ENCODE results near the gene F8.

The F8 gene

DNA sequence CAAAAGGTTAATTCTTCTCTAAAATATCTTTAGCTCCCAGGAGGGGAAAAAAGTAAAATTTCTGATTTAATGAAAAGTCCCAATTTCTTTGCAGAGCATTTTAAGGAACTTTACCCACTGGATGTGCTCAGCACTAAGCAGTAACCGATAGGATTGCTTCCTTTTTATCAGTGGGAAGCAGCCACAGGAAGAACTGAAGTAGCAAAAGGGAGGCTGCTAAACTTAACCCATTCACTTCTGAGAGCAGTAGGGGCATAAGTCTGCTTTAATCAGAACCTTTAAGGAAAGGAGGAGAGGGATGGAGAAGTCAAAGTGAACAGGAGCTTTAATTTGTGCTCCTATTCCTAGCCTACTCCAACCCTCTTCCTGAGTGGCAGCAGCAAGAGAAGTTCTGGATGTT lies at the start of gene F8:
F8 (minus strand) TSS at position 139 of the 400 bp plus-strand sequence. CDS start 171 bp downstream, outside the sequence.
- DNase-seq (ENCODE audit: low read depth), result no peak

DNA sequence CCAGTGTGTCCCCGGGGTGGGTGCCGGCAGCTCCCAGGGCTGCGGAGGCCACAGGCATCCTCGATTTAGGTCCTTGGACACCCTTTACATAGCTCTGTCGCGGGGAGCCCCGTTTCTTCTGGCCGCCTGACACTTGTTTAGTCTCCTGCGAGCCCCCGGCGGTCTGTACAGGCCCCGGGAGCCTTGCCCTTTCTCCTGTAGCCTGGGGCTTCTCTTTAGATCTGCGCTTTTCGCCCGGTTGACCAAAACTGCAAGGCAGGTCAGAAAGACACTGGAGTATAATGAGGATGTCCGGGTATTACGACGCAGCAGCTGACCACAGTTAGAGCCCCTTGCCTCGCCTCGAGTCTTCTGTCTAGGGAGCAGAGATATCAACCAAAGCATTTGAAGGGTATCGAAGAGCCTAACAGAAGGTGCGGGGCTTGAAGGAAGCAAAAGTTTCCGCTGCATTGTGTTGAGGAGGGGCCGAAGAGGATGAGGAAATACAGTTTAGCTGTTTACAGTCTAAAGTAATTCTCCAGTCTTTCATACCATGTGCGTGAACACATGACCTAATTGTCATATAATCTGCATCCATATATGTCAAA lies 49.3 kb upstream of the F8 start:
- no peak for DNase-seq (ENCODE audit: low read depth)

- DNase-seq (ENCODE audit: low read depth), result peak; percentile 81
Measured at GRCh38 chrX:155070975-155071693, 48.6 kb upstream of the F8 start, which contains the start of the genes BRCC3, CMC4 and MTCP1. BRCC3 (plus strand) TSS chrX:155071508; CDS start chrX:155071528, 20 bp downstream. CMC4 (minus strand) TSS chrX:155071136; CDS start chrX:155064023, 7,113 bp downstream. MTCP1 (minus strand) TSS chrX:155071136; CDS start chrX:155066010, 5,126 bp downstream.

DNA sequence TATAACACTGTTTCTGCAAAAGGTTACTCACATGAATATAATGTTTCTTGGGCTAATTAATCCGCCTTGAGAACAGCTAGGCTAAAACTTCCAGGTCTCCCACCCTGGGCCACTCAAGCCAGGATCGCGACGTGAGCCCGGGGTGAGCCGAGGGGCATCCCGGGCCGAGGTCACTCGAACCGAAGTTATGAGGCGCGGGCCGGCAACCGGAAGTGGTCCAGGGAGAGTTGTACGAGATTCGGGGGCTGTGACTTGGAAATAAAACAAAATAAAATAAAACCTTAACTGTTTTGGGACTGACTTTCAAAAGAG lies 48.1 kb upstream of the F8 start:
- no peak for DNase-seq (ENCODE audit: low read depth)

DNA sequence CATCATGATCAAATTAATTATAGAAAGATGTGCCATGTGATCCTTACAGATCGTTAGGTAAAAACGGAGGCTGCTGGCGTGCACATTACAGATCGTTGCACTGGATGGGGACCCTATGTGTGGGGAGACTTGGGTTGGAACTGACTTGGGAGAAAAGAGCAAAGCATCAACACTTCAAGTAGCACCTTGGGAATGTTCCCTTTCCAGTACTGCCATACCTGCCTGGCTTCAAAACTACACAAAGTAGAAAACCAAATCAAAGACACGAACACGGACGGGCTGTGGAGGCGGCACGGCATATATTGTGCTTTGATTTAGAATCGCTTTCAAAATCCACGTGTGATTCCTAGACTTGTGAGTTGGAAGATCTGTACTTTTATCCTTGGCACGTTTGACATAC lies 47.5 kb upstream of the F8 start:
- DNase-seq (ENCODE audit: low read depth), result no peak

DNA sequence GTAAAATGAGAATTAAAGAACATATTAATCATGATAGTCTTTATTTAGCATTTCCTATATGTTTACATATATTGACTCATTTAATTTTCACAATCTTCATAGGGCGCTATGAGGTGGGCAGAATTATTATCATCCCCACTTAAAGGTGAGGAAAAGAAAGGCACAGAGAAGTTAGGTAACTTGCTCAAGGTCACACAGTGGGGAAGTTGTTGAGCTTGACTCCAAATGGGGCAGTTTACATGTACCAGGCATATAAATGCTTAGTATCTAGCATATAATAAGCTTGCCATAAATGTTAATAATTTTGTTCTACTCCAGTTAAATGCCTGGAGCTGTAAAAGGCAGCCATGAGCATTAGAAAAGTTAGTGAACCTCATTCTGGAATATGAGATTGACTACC lies 46.9 kb upstream of the F8 start:
- no peak for DNase-seq (ENCODE audit: low read depth)

DNA sequence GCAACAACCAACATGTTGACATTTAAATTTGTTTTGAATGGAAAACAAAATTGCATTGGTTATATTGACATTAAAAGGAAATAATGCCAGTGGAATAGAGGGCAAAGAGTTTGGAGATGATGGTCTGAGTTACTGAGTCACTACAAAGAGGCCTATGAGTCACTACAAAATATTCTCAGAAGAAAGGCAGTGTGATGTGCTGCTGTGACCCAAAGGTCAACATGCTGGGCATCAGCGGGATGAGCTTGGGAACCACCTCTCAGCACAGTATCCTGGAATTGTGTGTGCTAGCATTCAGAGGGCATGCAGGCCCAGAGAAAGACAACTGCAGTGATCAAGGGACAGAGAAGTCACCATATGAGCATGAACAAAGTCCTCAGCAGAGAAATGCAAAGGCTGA lies 45.6 kb upstream of the F8 start:
- peak; percentile 78 for DNase-seq (ENCODE audit: low read depth)

GRCh38 chrX:155065035-155065734 lies 42.7 kb upstream of the F8 start:
- DNase-seq (ENCODE audit: low read depth), result peak; percentile 52

GRCh38 chrX:155061760-155062159 lies 39.2 kb upstream of the F8 start:
- no peak for DNase-seq (ENCODE audit: low read depth)

DNA sequence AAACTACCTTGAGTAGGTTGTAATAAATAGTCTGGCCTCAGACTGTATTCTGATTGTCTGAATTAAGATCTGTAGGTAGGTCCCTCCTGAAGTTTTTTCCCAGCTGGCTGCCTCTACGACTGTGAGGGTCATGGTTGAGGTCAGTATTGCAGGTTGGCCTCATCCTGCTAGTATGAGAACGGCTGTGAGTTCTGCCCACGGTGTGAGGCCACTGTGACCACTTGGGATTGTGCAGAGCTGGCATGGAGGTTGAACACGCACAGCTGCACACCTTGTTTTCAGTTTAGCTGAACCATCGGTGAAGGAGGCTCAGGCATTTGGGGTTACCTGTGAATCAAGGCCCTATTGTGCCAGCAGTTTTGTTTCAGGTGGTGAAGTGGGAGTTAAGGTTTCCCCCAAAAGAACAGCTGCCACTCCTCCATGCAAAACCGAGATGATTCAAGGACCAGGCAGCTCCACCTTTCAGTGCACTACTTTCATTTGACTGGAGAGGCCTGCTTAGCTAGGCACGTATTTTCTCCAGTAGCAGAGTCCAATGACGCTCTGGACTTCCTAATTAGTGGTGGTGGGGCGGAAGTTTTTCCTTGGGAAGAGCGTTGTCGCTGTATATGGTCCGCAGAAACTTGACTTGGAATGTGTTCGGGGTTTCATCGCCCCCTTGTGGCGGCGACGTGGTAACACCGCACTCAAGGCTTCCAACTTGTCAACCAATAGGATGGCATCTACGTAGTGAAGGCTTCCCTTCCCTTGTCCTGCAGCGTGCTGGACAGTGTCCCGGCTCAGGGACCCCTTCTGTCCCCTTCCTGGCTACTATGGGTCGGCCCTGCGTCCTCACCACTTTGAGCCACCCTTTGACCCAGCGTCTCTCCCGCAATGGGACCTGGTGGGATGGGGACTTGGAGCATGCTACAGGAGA lies 34.6 kb upstream of the F8 start:
- peak; percentile 82 for DNase-seq (ENCODE audit: low read depth)

GRCh38 chrX:155056471-155056870 lies 33.9 kb upstream of the F8 start:
- DNase-seq (ENCODE audit: low read depth), result no peak

DNA sequence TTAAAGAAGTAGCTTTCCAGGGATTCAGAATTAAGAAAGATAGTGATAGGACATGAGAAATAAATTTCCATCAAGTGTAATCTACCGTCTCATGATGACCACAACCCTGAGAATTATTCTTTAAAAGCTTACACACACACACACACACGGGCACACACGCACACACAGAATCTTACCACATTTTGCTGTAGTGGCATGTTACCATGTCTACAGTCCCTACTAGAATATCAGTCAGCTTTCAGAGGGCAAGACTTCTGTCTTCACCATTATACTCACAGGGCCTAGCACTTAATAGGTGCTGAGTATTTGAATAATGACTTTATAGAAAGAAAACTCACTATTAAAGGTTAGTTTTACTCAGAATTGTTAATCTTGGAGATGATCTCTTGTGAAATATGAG lies 33.0 kb upstream of the F8 start:
- DNase-seq (ENCODE audit: low read depth), result no peak

DNA sequence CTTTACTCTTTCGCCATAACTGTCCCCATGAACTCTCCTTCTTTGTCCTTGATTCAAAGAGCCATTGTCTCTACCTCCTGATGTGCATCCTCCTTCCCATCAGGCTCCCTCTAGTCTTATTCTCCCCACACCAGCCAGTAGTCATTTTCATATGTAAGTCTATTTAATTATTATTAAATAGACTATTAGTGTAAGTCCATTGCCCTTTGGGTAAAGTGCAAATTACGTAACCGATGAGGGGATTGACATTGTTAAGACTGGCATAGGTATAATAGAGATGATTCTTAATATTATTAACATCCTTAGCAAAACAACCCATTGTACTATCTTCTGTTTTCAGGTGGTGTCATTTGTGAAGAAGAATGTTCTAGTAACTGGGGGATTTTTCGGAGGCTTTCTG lies 31.7 kb upstream of the F8 start:
- no peak for DNase-seq (ENCODE audit: low read depth)

GRCh38 chrX:155053656-155054055 lies 31.1 kb upstream of the F8 start:
- DNase-seq (ENCODE audit: low read depth), result no peak

DNA sequence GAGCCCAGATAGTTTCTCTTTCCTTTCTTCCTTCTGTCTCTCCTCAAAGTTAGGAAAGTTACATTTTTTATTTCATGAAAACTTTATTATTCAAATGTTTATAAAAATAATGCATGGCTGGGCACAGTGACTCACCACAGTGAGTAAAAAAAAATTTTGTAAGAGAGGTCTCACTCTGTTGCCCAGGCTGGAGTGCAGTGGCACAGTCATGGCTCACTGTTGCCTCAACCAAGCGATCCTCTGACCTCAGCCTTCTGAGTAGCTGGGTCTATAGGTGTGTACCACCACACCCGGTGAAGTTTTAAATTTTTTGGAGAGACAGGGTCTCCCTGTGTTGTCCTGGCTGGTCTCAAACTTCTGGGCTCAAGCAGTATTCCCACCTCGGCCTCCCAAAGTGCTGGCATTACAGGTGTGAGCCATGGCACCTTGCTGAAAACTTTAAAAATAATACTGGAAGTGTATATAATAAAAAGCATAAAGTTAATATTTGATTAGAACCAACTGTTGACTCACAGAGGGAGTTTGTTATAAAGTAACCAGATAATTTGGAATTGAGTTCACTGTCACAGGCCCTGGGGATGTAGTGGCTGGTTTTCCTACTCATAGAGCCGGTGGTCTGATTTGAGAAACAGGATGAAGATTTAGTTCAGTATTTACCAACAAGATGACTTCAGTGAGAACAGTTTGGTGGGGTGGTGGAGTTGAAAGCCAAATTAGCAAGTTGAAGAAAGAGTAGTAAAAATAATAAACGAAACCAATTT lies 30.4 kb upstream of the F8 start:
- no peak for DNase-seq (ENCODE audit: low read depth)

DNA sequence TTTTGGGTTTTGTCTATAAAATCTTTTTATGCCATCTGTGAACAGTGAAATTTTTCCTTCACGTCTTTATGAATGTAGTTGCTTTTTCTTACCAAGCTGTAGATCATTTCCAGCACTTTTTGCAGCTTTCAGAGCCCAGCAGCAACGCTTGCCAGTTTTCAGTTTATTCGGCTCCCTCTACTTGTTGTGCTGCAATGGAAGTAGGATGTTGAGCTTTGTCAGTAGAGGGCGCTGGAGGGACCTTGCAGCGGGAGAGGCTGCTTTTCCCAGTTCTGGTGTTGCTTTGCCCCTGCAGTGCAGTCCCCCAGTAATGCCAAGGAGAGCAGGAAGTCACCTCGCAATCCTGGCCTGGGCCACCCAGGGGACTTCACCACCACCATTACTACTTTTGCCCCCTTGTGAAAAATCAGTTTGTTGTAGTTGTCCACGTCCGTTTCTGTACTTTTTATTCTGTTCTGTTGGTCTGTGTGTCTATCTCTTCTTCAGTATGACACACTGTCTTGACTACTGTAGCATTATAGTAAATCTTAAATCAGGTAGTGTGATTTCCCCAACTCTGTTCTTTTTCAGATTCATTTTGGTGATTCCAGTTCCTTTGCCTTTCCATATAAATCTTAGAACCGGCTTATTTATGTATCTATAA lies 26.6 kb upstream of the F8 start:
- DNase-seq (ENCODE audit: low read depth), result peak; percentile 59

DNA sequence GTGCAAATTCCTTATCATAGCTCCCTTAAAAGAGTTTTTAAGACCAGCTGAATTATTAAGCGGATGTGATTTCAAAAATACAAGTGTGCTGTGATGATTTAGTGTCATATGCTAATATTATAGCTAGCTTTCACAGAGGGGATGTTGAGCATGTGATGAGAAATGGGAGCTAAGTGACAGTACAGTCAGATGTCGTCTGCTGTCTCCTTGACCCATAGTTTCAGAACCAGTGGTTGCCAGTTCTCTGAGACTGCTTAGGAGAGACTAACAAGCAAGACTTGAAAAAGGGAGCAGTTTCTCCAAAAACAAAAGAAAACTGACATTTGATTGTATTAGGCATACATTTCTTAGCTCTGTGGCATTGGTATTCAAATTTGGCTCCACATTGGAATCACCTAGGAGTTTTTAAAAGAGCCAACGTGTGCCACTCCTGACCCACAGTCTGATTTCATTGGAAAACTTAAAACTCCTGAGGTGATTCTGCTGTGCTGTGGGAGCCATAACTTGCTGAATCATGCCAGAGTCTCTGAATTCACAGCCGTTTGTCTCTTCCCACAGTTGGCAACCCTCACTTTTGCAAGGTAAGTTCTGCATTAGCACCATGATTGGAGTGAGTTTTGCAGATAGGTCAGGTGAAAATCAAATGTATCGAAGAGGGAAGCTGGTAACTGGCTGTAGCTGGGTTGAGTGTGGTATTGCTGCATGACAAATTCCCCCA lies 24.4 kb upstream of the F8 start:
- DNase-seq (ENCODE audit: low read depth), result no peak

DNA sequence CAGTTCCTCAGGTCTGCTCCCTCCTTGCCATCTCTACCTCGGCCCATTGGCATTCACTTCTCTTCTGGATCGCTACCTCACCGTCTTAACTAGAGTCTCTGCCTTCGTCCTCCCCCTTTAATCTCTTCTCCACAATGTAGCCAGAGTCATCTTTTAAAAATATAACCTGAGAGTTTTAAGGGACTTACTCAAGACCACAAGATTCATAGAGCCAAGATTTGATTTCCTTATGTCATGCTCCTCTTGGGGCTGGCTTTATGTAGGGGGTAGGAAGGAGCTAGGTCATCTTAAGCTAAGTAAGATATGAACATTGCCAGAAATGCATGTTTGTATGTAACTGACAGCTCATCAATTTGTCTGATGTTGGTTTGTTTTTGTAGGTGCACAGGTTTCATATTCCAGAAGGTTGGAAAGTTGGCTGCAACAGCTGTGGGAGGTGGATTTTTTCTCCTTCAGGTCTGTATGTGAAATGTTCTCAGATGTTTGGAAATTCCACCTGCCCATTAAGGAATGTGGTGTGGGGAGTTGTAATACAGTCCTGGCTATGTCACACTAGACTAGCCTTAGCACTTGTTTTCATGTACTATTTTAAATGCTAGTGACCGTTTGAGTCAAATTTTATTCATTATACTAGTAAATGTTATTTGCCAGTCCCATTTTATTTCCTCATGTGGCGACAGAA lies 23.7 kb upstream of the F8 start:
- no peak for DNase-seq (ENCODE audit: low read depth)

GRCh38 chrX:155035688-155036087 lies 13.2 kb upstream of the F8 start:
- no peak for DNase-seq (ENCODE audit: low read depth)

DNA sequence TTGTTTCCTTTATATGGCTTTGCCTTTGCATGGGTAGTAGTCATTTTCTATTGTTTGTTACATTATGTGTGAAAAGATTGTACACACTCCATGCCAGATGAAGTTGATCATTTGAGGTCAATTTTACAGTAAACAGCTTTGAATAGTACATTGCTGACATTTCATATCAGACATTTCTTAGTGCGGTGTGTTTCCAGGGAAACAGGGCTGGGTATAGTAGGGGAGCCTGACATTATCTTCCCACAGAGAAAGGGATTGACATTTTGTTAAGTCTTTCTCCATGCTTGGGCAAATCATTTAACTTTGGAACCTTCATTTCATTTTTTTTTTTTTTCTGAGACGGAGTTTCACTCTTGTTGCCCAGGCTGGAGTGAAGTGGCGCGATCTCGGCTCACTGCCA lies 9.1 kb upstream of the F8 start:
- no peak for DNase-seq (ENCODE audit: low read depth)
